CD14-positive monocyte (primary cell): ENCODE results near the gene MORF4L1. TPM values are rescaled to one million over a fixed set of nuclear protein-coding genes. Genes with fewer than 3 reads are reported as not detected.

ENCODE experiments used
- DNase-seq, 3 donors: peaks; one replicate each; pipeline ENCODE4 v3.0.0-alpha.2; 2011 to 2022
- H2AFZ ChIP-seq: 2 replicates; pipeline ENCODE4 v1.6.0; 2012; ENCODE audit warnings: mild to moderate bottlenecking, low read depth, low read length, inconsistent platforms; ENCODE audit not compliant: insufficient read depth, poor library complexity, severe bottlenecking
- H3K27ac ChIP-seq, 2 donors: 1 replicate in 1 of 2; 2 replicates in 1 of 2; pipeline ENCODE4 v1.5.1; 2012 to 2013; ENCODE audit warnings: low read length in 2 of 2, control low read depth in 1 of 2, inconsistent platforms in 1 of 2, low read depth in 1 of 2, mild to moderate bottlenecking in 1 of 2
- H3K27me3 ChIP-seq, 2 donors: one replicate each; pipeline versions ENCODE4 v1.6.0 to v1.6.1; 2011 to 2013; ENCODE audit warnings: low read length in 2 of 2; ENCODE audit not compliant: control insufficient read depth in 2 of 2, insufficient read depth in 2 of 2
- H3K36me3 ChIP-seq, 2 donors: replicated peaks in 1 of 2; 1 replicate in 1 of 2; 2 replicates in 1 of 2; pipeline versions ENCODE4 v1.5.1 to v1.6.1; 2012 to 2013; ENCODE audit warnings: low read length in 2 of 2, control low read depth in 1 of 2, inconsistent platforms in 1 of 2, mild to moderate bottlenecking in 1 of 2; ENCODE audit not compliant: insufficient read depth in 2 of 2, control insufficient read depth in 1 of 2
- H3K4me1 ChIP-seq, 2 donors: 1 replicate in 1 of 2; 2 replicates in 1 of 2; pipeline versions ENCODE4 v1.5.1 to v1.6.1; 2012 to 2013; ENCODE audit warnings: low read length in 2 of 2, control low read depth in 1 of 2, inconsistent platforms in 1 of 2, mild to moderate bottlenecking in 1 of 2, moderate library complexity in 1 of 2; ENCODE audit not compliant: insufficient read depth in 2 of 2, control insufficient read depth in 1 of 2
- H3K4me2 ChIP-seq: replicated peaks from 2 replicates; pipeline ENCODE3; 2012; ENCODE audit warnings: low read length, moderate library complexity, mild to moderate bottlenecking; ENCODE audit not compliant: poor library complexity, severe bottlenecking; ENCODE audit errors: extremely low read depth
- H3K4me3 ChIP-seq, 3 experiments: fragments of 200-600 bp in 1 of 3; sonication (generic) in 1 of 3; replicated peaks in 1 of 3; 1 replicate in 2 of 3; 2 replicates in 1 of 3; pipeline ENCODE4 v1.5.1; 2011 to 2013; ENCODE audit warnings: low read length in 3 of 3, mild to moderate bottlenecking in 3 of 3, control low read depth in 2 of 3, low read depth in 2 of 3, inconsistent platforms in 1 of 3, moderate library complexity in 1 of 3
- H3K79me2 ChIP-seq: 2 replicates; pipeline ENCODE4 v1.6.0; 2012; ENCODE audit warnings: mild to moderate bottlenecking, control low read depth, inconsistent platforms, low read length, moderate library complexity; ENCODE audit not compliant: insufficient read depth
- H3K9ac ChIP-seq: 2 replicates; pipeline ENCODE4 v1.6.0; 2017; ENCODE audit warnings: low read length, mild to moderate bottlenecking; ENCODE audit not compliant: insufficient read depth, poor library complexity, severe bottlenecking
- H3K9me3 ChIP-seq, 2 donors: replicated peaks in 1 of 2; 1 replicate in 1 of 2; 2 replicates in 1 of 2; pipeline versions ENCODE4 v1.5.1 to v1.6.1; 2012 to 2013; ENCODE audit warnings: low read length in 2 of 2, control low read depth in 1 of 2; ENCODE audit not compliant: control insufficient read depth in 1 of 2, insufficient read depth in 1 of 2
- H4K20me1 ChIP-seq: 2 replicates; pipeline ENCODE4 v1.6.0; 2012; ENCODE audit warnings: mild to moderate bottlenecking, low read length, control low read depth, moderate library complexity; ENCODE audit not compliant: insufficient read depth
- H3K27ac Mint-ChIP-seq, 7 donors: one replicate each; pipeline ENCODE4 v1.8.0; 2020; ENCODE audit warnings: mild to moderate bottlenecking in 7 of 7, mixed read lengths in 7 of 7, moderate library complexity in 6 of 7, inconsistent platforms in 2 of 7
- H3K27me3 Mint-ChIP-seq, 3 donors: one replicate each; pipeline ENCODE4 v1.8.0; 2021 to 2022; ENCODE audit warnings: low read depth in 3 of 3, mild to moderate bottlenecking in 3 of 3, mixed read lengths in 3 of 3, moderate library complexity in 3 of 3, inconsistent platforms in 1 of 3
- H3K36me3 Mint-ChIP-seq, 2 donors: one replicate each; pipeline ENCODE4 v1.8.0; 2020; ENCODE audit warnings: mixed read lengths in 2 of 2, inconsistent platforms in 1 of 2, mild to moderate bottlenecking in 1 of 2
- H3K4me1 Mint-ChIP-seq: one replicate; pipeline ENCODE4 v1.8.0; 2020; ENCODE audit warnings: mild to moderate bottlenecking, mixed read lengths
- H3K4me3 Mint-ChIP-seq, 2 donors: one replicate each; pipeline ENCODE4 v1.8.0; 2020; ENCODE audit warnings: mild to moderate bottlenecking in 2 of 2, mixed read lengths in 2 of 2, moderate library complexity in 1 of 2
- H3K9me3 Mint-ChIP-seq, 7 donors: one replicate each; pipeline ENCODE4 v1.8.0; 2020 to 2022; ENCODE audit warnings: mixed read lengths in 7 of 7, mild to moderate bottlenecking in 6 of 7, moderate library complexity in 6 of 7, inconsistent platforms in 2 of 7
- WGBS: methylation state at CpG from one replicate; pipeline ENCODE4 v1.1.5; 2013; ENCODE audit warnings: missing lambda C conversion rate; ENCODE audit not compliant: insufficient coverage; 5-methylcytosine and 5-hydroxymethylcytosine counted together
- intact Hi-C, 2 donors: fragments of 100-400 bp; cut with micrococcal nuclease; formaldehyde crosslinking; loops; one replicate each; pipeline versions ENCODE4 v1.15.0 to v1.15.1; 2023
- polyA plus RNA-seq, 3 donors: library from polyadenylated mRNA; depleted of rRNA in 1 of 3; unstranded in 2 of 3; stranded (reverse) in 1 of 3; fragments of 300-500 nt in 2 of 3; fragments of >200 nt in 1 of 3; fragmentation: Illumina TruSeq in 2 of 3; gene quantifications; 1 replicate in 2 of 3; 2 replicates in 1 of 3; pipeline ENCODE4 v1.2.3, GENCODE V29; 2012 to 2021
- TF ChIP-seq, protein P1 (sequence below): fragments of 200-600 bp; IDR thresholded peaks from one replicate; pipeline ENCODE4 v1.8.0; 2022; ENCODE audit warnings: antibody characterized with exemption, mild to moderate bottlenecking

Gene MORF4L1
- polyA plus RNA-seq, 3 donors = 191 to 242 (median 224) TPM

- no peak overlapping the region for H3K9ac ChIP-seq
- H3K27me3 ChIP-seq = no peaks in the 10 kb centered on the region
- no peak overlapping the region for H3K4me2 ChIP-seq
- 100% methylated on average over 1 of the region's 6 CpGs for WGBS
- Mint-ChIP-seq H3K4me1 (peaks cover 13% of the 10 kb centered on the region), H3K9me3 (no peaks in the 10 kb centered on the region), H3K4me3 (no peak overlapping the region), H3K36me3 (peaks cover 79 to 93% of the 10 kb centered on the region in 2 donors), H3K27ac (peak overlapping the region in 1 of 7 donors; percentile 15), H3K27me3 (no peaks in the 10 kb centered on the region)
- no peak overlapping the region for H3K27ac ChIP-seq
- no peaks in the 10 kb centered on the region for H3K9me3 ChIP-seq
- peaks cover 69 to 94% of the 10 kb centered on the region in 2 donors for H3K36me3 ChIP-seq
- no peak for DNase-seq
- H3K4me3 ChIP-seq = no peak overlapping the region
- H3K79me2 ChIP-seq = peaks cover 19% of the 10 kb centered on the region
- H3K4me1 ChIP-seq = peaks cover 8 to 12% of the 10 kb centered on the region in 2 donors
- no peak overlapping the region for H2AFZ ChIP-seq
- intact Hi-C loops = loop anchor here (5.0 kb wide), 2 partner anchors 98 to 123 kb away; no protein-coding TSS in a partner anchor
- TF ChIP-seq, protein P1, sequence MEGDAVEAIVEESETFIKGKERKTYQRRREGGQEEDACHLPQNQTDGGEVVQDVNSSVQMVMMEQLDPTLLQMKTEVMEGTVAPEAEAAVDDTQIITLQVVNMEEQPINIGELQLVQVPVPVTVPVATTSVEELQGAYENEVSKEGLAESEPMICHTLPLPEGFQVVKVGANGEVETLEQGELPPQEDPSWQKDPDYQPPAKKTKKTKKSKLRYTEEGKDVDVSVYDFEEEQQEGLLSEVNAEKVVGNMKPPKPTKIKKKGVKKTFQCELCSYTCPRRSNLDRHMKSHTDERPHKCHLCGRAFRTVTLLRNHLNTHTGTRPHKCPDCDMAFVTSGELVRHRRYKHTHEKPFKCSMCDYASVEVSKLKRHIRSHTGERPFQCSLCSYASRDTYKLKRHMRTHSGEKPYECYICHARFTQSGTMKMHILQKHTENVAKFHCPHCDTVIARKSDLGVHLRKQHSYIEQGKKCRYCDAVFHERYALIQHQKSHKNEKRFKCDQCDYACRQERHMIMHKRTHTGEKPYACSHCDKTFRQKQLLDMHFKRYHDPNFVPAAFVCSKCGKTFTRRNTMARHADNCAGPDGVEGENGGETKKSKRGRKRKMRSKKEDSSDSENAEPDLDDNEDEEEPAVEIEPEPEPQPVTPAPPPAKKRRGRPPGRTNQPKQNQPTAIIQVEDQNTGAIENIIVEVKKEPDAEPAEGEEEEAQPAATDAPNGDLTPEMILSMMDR = no peak
- peaks cover 96% of the 10 kb centered on the region for H4K20me1 ChIP-seq
Observed at GRCh38 chr15:78904599-78905358, 32.1 kb downstream of the MORF4L1 start.

DNA sequence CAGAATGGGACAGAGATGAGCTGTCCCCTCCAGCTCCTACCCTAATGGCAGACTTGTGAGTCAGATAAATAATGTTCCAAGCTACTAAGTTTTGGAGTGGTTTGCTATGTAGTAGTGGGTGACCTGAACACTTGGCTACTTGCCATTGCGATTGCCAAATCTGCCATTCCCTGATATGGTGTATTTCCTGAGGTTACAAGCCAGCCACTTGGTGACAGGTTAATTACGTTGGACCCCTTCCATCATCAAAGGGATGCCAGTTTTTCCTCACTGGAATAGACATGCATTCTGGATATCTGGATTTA, 33.6 kb downstream of the MORF4L1 start:
- Histone ChIP-seq H3K27ac (no peak overlapping the region), H3K79me2 (peaks cover 11% of the 10 kb centered on the region), H3K27me3 (no peaks in the 10 kb centered on the region), H2AFZ (no peak overlapping the region), H3K9me3 (no peaks in the 10 kb centered on the region), H3K4me1 (peaks cover 23 to 27% of the 10 kb centered on the region in 2 donors), H3K4me2 (no peak overlapping the region), H4K20me1 (peaks cover 95% of the 10 kb centered on the region), H3K36me3 (peaks cover 55 to 79% of the 10 kb centered on the region in 2 donors), H3K4me3 (no peak overlapping the region), H3K9ac (no peak overlapping the region)
- TF ChIP-seq, protein P1 = no peak
- no peaks in the 10 kb centered on the region for H3K9me3 Mint-ChIP-seq
- no peak overlapping the region for H3K27ac Mint-ChIP-seq
- intact Hi-C loops = loop anchor here (5.0 kb wide), 2 partner anchors 96 to 121 kb away; no protein-coding TSS in a partner anchor
- H3K4me3 Mint-ChIP-seq = no peak overlapping the region
- H3K27me3 Mint-ChIP-seq = no peaks in the 10 kb centered on the region
- no CpG with 5 or more reads among the region's 2 CpGs for WGBS
- H3K4me1 Mint-ChIP-seq = peaks cover 28% of the 10 kb centered on the region
- H3K36me3 Mint-ChIP-seq = peaks cover 70 to 87% of the 10 kb centered on the region in 2 donors
- no peak for DNase-seq
